SJSA1 (cell line): ENCODE data around the gene TPCN2. TPM values are rescaled to one million over a fixed set of nuclear protein-coding genes. Genes with fewer than 3 reads are reported as not detected.
A peak's percentile ranks its signal among the peaks of the same experiment; 100 is the strongest.
"Not testable (repeated sequence)": the region's sequence is repeated elsewhere in the genome, so short reads cannot be mapped to it uniquely, and the experiment has no call there.

Experiments used
- DNase-seq, 2 experiments: peaks; one replicate each; pipeline ENCODE4 v3.0.0-alpha.2; 2015 to 2020; ENCODE audit warnings: low spot score in 2 of 2, low read depth in 1 of 2
- H3K27ac ChIP-seq: fragments of 250-450 bp; sonication (Bioruptor Pico); 2 replicates; pipeline ENCODE4 v1.5.1; 2020; ENCODE audit warnings: mild to moderate bottlenecking, moderate library complexity
- H3K27me3 ChIP-seq: fragments of 250-450 bp; sonication (Bioruptor Pico); replicated peaks from 2 replicates; pipeline ENCODE4 v1.5.1; 2020; ENCODE audit warnings: mild to moderate bottlenecking, moderate library complexity
- H3K36me3 ChIP-seq: fragments of 250-450 bp; sonication (Bioruptor Pico); 2 replicates; pipeline ENCODE4 v1.5.1; 2020; ENCODE audit warnings: mild to moderate bottlenecking
- H3K4me1 ChIP-seq: fragments of 250-450 bp; sonication (Bioruptor Pico); replicated peaks from 2 replicates; pipeline ENCODE4 v1.6.1; 2021; ENCODE audit warnings: mild to moderate bottlenecking
- H3K4me3 ChIP-seq: fragments of 250-450 bp; sonication (Bioruptor Pico); 2 replicates; pipeline ENCODE4 v1.5.1; 2020; ENCODE audit warnings: mild to moderate bottlenecking
- H3K9me3 ChIP-seq: fragments of 250-450 bp; sonication (Bioruptor Pico); replicated peaks from 2 replicates; pipeline ENCODE4 v1.5.1; 2020; ENCODE audit warnings: mild to moderate bottlenecking
- total RNA-seq: library from RNA; depleted of rRNA; stranded (reverse); fragments of >200 nt; shearing (Covaris generic); gene quantifications from 2 replicates; pipeline ENCODE4 v1.2.3, GENCODE V29; 2014

The TPCN2 gene
- total RNA-seq, 1 experiment from 2014 or later = 24.1 TPM

DNA sequence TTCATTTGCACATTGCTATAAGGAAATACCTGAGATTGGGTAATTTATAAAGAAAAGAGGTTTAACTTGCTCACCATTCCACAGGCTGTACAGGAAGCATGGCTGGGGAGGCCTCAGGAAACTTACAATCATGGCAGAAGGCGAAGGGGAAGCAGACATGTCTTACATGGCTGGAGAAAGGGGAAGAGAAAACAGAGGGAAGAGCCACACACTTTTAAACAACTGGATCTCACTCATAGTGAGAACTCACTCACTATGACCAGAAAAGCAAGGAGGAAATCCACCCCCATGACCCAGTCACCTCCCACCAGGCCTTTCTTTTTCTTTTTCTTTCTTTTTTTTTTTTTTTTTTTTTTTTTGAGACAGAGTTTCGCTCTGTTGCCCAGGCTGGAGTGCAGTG is 85.5 kb downstream of the TPCN2 start:
- Histone ChIP-seq H3K4me1 (peaks cover 70% of the 10 kb centered on the region), H3K9me3 (peaks cover 18% of the 10 kb centered on the region)
- peak in 1 of 2 experiments; percentile 51 for DNase-seq
- H3K27me3 ChIP-seq, H3K4me3 ChIP-seq, H3K36me3 ChIP-seq, H3K27ac ChIP-seq: not testable (repeated sequence)

DNA sequence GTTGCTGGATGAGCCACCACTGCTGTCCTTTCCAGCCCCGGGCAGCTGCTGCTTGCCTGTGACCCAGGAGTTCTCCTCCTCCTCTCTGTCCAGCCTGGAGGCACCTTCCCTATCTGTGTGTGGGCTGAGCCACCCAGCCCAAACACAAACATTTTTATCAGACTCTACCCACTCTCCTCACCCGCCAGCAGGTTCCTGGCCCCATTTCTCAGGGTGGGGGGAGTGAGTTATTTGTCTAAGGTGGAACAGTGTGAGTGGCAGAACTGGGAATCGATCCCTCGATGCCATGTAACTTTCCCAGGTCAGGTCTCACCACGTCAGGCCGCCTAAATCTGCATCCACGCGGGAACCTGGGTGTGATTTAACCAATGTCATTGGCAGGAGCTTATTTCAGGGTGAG is 86.2 kb downstream of the TPCN2 start:
- Histone ChIP-seq H3K4me1 (peaks cover 70% of the 10 kb centered on the region), H3K4me3 (no peak overlapping the region), H3K27ac (peak overlapping the region; percentile 62), H3K36me3 (no peaks in the 10 kb centered on the region), H3K9me3 (peaks cover 18% of the 10 kb centered on the region), H3K27me3 (no peaks in the 10 kb centered on the region)
- DNase-seq = peak; percentile 86 to 95

DNA sequence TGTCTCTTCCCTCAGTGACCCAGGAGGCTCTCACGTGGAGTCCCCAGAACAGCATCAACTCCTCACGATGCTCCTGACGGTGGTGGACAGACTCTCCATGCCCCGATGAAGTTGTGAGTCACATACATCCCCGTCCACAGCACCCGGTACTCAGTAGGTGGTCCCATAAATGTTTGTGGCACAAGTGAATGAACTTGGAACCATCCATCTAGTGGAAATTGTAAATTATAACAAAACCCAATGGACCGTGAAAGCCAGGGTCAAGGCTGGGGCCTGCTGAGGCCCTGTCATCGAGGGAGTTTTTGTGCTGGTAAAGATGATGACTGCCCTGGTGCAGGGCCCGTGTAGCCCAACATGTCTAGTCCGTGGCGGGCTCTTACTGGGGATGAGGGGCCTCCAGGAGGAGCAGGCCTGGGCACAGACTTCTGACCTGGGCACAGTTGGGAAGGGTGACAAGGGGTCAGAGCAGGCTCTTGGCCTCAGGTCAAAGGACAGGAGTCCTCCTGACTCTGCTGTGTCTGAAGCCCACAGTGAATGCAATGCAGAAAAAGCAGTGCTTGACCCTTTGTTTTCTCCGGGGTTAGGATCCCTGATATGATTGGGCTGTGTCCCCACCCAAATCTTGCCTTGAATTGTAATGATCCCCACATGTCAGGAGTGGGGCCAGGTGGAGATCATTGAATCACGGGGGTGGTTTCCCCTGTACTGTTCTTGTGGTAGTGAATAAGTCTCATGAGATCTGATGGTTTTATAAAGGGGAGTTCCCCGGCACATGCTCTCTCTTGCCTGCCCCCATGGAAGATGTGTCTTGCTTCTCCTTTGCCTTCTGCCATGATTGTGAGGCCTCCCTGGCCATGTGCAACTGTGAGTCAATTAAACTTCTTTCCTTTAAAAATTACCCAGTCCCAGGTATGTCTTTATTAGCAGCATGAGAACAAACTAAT is 87.0 kb downstream of the TPCN2 start:
- H3K27me3 ChIP-seq = no peaks in the 10 kb centered on the region
- peaks cover 18% of the 10 kb centered on the region for H3K9me3 ChIP-seq
- H3K27ac ChIP-seq = peak overlapping the region; percentile 62
- DNase-seq = peak; percentile 99
- H3K4me1 ChIP-seq = peaks cover 70% of the 10 kb centered on the region
- H3K4me3 ChIP-seq = no peak overlapping the region
- H3K36me3 ChIP-seq = no peaks in the 10 kb centered on the region

DNA sequence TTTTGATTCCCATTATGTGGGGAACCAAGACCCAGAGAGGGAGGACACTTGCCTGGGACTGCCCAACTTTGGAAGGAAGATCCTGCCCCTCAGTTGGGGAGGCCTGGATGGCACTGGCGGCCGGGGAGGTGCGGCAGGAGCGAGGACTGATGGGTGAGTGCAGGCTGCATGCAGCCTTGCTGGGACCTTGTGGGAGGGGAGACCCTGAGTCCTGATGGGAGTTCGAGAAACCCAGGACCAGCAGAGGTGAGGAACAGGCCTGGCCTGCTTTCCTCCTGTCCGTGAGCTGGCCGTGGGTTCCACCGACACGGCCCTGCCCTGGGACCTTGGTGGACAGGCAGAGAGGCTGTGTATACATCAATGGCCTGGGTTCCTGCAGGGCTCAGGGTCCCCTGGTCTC is 87.7 kb downstream of the TPCN2 start:
- Histone ChIP-seq H3K9me3 (peaks cover 18% of the 10 kb centered on the region), H3K27ac (no peak overlapping the region), H3K4me3 (no peak overlapping the region), H3K4me1 (peaks cover 62% of the 10 kb centered on the region), H3K36me3 (no peaks in the 10 kb centered on the region), H3K27me3 (no peaks in the 10 kb centered on the region)
- DNase-seq = no peak

DNA sequence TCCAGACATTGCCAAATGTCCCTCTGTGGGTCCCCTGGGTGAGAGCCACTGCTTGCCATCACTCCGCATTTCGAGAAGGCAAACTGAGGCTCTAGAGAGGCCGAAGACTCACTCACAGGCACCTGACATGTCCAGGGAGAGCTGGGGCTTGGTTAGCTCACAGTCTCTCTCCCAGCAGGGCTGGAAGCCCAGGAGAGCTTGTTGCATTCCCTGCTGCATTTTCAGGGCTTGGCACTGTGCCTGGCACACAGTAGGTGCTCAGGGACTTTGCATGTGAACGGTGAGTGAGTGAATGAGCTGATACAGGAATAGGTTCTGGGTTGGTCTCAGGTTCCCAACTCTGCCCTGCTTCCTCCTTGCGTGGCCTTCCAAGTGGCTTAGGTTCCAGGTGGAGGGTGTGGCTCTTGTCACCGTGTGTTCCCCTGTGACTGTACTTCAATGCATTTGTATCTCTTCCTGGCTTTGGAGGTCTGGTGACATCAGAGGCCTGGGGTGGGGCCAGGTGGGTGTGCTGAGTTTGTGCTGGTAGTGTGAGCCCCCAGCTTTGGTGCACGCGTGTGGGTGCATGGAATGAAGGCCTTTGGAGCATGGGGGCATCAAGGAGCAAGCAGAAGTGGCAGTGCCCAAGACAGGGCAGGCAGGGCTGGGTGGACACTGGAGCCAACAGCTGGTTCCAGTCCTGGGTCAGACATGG is 88.6 kb downstream of the TPCN2 start:
- peaks cover 54% of the 10 kb centered on the region for H3K4me1 ChIP-seq
- no peak for DNase-seq
- H3K36me3 ChIP-seq = no peaks in the 10 kb centered on the region
- no peak overlapping the region for H3K4me3 ChIP-seq
- H3K27me3 ChIP-seq = no peaks in the 10 kb centered on the region
- no peak overlapping the region for H3K27ac ChIP-seq
- H3K9me3 ChIP-seq = peaks cover 18% of the 10 kb centered on the region

DNA sequence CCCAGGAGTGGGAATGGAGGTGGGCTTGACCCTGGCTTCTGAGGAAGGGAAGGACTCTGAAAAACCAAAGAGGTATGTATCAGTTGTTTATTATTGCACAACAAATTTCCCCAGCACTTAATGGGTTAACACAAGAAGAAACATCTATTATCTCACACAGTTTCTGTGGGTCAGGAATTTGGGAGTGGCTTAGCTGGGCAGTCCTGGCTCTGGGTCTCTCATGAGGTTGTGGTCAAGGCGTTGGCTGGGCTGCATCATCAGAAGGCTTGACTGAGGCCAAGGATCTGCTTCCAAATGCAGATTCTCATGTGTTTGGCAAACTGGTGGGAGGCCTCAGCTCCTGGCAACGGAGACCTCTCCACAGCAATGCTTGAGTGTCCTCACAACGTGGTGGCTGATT is 89.5 kb downstream of the TPCN2 start:
- Histone ChIP-seq H3K4me3 (no peak overlapping the region), H3K27me3 (no peaks in the 10 kb centered on the region), H3K36me3 (no peaks in the 10 kb centered on the region), H3K27ac (no peak overlapping the region), H3K9me3 (peaks cover 14% of the 10 kb centered on the region), H3K4me1 (peaks cover 53% of the 10 kb centered on the region)
- peak; percentile 67 to 90 for DNase-seq

DNA sequence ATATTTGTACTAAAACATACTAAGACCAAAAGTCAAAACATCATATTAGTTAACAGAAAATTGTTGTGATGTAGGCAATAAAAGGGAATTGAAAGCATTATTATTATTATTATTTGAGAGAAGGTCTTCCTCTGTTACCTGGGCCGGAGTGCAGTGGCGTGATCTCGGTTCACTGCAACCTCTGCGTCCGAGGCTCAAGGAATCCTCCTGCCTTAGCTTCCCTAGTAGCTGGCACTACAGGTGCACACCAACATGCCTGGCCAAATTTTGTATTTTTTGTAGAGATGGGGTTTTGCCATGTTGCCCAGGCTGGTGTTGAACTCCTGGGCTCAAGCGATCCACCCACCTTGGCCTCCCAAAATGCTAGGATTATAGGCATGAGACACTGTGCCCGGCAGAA is 91.4 kb downstream of the TPCN2 start:
- DNase-seq, H3K27me3 ChIP-seq, H3K4me3 ChIP-seq, H3K36me3 ChIP-seq, H3K27ac ChIP-seq: not testable (repeated sequence)
- peaks cover 11% of the 10 kb centered on the region for H3K9me3 ChIP-seq
- peaks cover 46% of the 10 kb centered on the region for H3K4me1 ChIP-seq

DNA sequence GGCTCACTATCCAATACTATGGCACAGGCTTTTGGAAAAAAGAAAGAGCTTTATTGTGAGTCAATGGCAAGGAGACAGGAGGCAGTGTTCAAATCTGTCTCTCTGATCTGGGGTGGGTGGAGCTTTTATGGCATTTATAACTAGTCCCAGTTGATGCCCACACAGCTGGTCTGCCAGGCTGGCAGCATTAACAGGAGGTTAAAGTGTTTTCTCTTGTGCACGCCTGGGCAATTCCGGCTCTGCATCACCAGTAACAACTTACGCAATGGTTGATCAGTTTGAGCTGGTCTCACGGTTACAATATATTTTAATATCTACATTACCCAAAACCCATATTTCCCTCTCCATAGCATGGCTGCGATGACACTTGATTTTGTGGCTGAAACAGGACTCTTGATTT is 91.9 kb downstream of the TPCN2 start:
- no peak overlapping the region for H3K27ac ChIP-seq
- no peaks in the 10 kb centered on the region for H3K27me3 ChIP-seq
- no peak for DNase-seq
- H3K4me3 ChIP-seq = no peak overlapping the region
- peaks cover 11% of the 10 kb centered on the region for H3K9me3 ChIP-seq
- peaks cover 43% of the 10 kb centered on the region for H3K4me1 ChIP-seq
- H3K36me3 ChIP-seq = no peaks in the 10 kb centered on the region

DNA sequence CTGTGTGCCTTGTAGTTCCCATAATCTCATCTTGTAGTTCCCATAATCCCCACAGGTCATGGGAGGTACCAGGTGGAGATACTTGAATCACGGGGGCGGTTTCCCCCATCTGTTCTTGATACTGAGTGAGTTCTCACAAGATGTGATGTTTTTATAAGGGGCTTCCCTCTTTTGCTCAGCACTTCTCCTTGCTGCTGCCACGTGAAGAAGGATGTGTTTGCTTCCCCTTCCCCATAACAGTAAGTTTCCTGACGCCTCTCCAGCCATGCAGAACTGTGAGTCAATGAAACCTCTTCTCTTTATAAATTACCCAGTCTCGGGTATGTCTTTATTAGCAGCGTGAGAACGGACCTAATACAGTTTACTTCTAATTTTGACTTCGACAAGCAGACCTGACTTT is 93.0 kb downstream of the TPCN2 start:
- Histone ChIP-seq H3K27me3 (no peaks in the 10 kb centered on the region), H3K4me3 (no peak overlapping the region), H3K4me1 (peaks cover 32% of the 10 kb centered on the region), H3K36me3 (no peaks in the 10 kb centered on the region), H3K9me3 (peaks cover 19% of the 10 kb centered on the region), H3K27ac (no peak overlapping the region)
- DNase-seq = no peak

DNA sequence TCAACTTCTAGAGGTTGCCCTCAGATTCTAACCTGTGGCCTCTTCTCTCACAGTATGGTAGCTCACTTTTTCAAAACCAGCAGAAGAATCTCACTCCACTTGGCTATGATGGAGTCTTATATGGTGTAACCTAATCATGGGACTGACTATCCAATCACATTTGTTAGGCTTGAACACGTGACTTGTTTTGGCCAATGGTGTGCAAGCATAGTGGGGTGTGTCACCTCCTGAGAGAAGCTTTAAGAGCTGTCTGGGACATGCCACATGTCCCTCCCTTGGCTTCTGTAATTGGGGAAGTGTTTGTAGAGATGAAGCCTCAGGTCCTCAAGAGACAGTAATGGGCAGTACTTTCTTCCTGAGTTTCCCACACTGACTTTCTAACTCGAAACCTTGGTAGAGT is 94.2 kb downstream of the TPCN2 start:
- Histone ChIP-seq H3K36me3 (no peaks in the 10 kb centered on the region), H3K27ac (no peak overlapping the region), H3K4me3 (no peak overlapping the region), H3K4me1 (peaks cover 20% of the 10 kb centered on the region), H3K9me3 (peaks cover 23% of the 10 kb centered on the region), H3K27me3 (no peaks in the 10 kb centered on the region)
- no peak for DNase-seq

DNA sequence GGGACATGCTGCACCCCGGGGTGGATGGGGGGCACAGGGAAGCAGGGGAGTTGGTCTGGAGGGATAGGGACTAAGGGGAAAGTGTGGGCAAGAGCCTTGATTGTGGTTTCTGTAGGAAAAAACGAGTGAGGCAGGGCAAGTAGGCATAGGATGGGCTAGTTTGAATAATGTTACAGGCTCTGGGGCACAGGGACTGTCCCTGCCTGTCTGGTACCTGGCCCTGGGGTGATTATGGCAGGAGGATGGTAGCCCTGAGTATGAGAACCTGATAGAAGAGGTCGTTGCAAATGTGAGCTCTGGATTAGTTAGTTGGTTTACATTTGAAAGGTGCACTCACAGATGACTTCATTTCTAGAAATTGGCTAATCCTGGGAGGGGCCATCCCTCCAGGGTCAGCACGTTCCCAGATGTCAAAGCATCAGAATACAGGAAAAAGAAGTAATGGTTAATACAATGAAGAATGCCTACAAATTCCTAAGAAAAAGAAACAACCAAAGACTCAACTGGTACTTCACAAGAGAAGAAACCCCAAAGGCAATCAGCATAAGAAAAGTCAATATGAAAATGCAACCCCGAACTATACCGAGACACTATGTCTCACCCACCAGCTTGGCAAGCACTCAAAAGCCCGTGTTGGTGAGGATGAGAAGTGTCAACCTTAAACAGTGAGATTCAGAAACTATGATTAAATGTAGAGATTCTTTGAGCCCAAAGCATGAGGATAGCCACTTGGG is 95.8 kb downstream of the TPCN2 start:
- H3K27ac ChIP-seq = no peak overlapping the region
- no peak overlapping the region for H3K4me3 ChIP-seq
- no peak for DNase-seq
- no peaks in the 10 kb centered on the region for H3K27me3 ChIP-seq
- peaks cover 12% of the 10 kb centered on the region for H3K9me3 ChIP-seq
- H3K36me3 ChIP-seq = no peaks in the 10 kb centered on the region
- peaks cover 10% of the 10 kb centered on the region for H3K4me1 ChIP-seq

DNA sequence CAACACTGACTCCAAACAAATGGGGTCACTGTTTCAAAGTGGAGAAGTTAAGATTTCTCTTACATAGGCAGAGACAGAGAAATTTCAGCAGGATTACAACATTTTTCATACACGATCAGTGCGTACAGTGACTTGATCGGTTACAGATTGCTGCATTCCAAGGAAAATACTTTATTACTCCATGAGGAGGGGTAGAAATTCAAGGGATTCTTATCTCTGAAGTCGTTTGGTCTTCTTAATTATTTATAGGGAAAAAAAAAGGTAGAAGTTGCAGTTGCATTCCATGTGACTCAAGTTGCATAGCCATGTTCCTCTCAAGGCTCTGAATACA is 96.3 kb downstream of the TPCN2 start:
- no peak overlapping the region for H3K27ac ChIP-seq
- H3K4me1 ChIP-seq = peaks cover 10% of the 10 kb centered on the region
- H3K27me3 ChIP-seq = no peaks in the 10 kb centered on the region
- DNase-seq = no peak
- peaks cover 13% of the 10 kb centered on the region for H3K9me3 ChIP-seq
- no peaks in the 10 kb centered on the region for H3K36me3 ChIP-seq
- H3K4me3 ChIP-seq = no peak overlapping the region

DNA sequence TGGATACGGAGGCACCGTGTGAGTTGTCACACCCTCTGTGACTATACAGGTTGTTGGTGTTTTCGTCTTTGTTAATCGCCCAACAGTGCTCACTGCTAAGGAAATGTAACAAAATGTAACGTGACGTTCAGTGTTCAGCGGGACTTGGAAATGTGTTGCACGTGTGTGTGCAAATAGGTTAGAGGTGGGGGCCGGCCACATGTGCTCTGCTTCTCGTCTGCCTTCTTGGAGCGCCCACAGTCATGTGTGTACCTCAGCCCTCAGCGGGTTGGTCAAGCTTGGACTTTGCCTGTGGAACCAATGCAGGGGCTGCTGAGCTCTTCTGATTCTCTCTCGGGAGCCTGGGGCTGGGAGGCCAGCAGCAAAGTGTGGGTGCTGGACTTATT is 99.6 kb downstream of the TPCN2 start:
- no peaks in the 10 kb centered on the region for H3K27me3 ChIP-seq
- DNase-seq = no peak
- H3K36me3 ChIP-seq = no peaks in the 10 kb centered on the region
- peaks cover 19% of the 10 kb centered on the region for H3K9me3 ChIP-seq
- peaks cover 15% of the 10 kb centered on the region for H3K4me1 ChIP-seq
- H3K27ac ChIP-seq = no peak overlapping the region
- no peak overlapping the region for H3K4me3 ChIP-seq

DNA sequence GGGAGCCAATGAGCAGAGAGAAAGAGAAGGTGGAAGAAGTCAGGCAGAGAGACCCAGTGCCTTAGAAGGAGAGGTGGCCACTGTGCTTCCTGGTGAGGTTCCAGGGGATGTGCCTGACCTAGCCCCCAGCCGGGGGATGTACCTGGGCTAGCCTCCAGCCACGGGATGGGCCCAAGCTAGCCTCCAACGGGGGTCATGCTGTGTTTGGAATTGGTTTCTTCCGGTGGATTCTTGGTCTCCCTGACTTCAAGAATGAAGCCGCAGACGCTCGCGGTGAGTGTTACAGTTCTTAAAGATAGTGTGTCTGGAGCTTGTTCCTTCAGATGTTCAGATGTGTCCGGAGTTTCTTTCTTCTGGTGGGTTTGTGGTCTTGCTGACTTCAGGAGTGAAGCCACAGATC is 100.1 kb downstream of the TPCN2 start:
- Histone ChIP-seq H3K4me1 (peaks cover 19% of the 10 kb centered on the region), H3K36me3 (no peaks in the 10 kb centered on the region)

More for the DNA sequence above, 100.1 kb downstream of the TPCN2 start:
- Histone ChIP-seq H3K4me3 (no peak overlapping the region), H3K27ac (no peak overlapping the region), H3K27me3 (no peaks in the 10 kb centered on the region), H3K9me3 (peaks cover 19% of the 10 kb centered on the region)
- no peak for DNase-seq
